Ascending aorta (tissue), 2 donors: ENCODE measurements around the gene HIRIP3. TPM values are rescaled to one million over a fixed set of nuclear protein-coding genes. Genes with fewer than 3 reads are reported as not detected.

Experiments
- DNase-seq, 2 donors: peaks; one replicate each; pipeline ENCODE4 v3.0.0-alpha.2; 2019; ENCODE audit warnings: low spot score in 2 of 2
- H3K27ac ChIP-seq, 2 donors: fragments of 200-600 bp; sonication (generic); one replicate each; pipeline ENCODE4 v1.5.1; 2016 to 2017; ENCODE audit warnings: mild to moderate bottlenecking in 1 of 2
- H3K27me3 ChIP-seq: fragments of 200-600 bp; sonication (generic); one replicate; pipeline ENCODE4 v1.5.1; 2017
- H3K36me3 ChIP-seq, 2 donors: fragments of 200-600 bp; sonication (generic); one replicate each; pipeline ENCODE4 v1.5.1; 2016
- H3K4me1 ChIP-seq, 2 donors: fragments of 200-600 bp; sonication (generic); one replicate each; pipeline ENCODE4 v1.5.1; 2016 to 2017; ENCODE audit warnings: mild to moderate bottlenecking in 1 of 2
- H3K4me3 ChIP-seq, 2 donors: fragments of 200-600 bp; sonication (generic); one replicate each; pipeline ENCODE4 v1.5.1; 2016 to 2017; ENCODE audit warnings: mild to moderate bottlenecking in 1 of 2
- H3K9me3 ChIP-seq, 2 donors: fragments of 200-600 bp; sonication (generic); one replicate each; pipeline ENCODE4 v1.5.1; 2016
- intact Hi-C: fragments of 100-400 bp; cut with DNase I; formaldehyde crosslinking; loops from one replicate; pipeline ENCODE4 v1.15.1; 2023
- total RNA-seq: library from RNA; depleted of rRNA; stranded (reverse); fragments of >200 nt; gene quantifications from one replicate; pipeline ENCODE4 v1.1.0, GENCODE V29; 2016
- TF ChIP-seq, protein P1 (sequence below), 3 experiments: fragments of 200-600 bp in 2 of 3; fragments of 450-650 bp in 1 of 3; sonication (generic) in 2 of 3; IDR thresholded peaks; one replicate each; pipeline ENCODE4 v1.5.1; 2016 to 2019; ENCODE audit warnings: antibody characterized with exemption in 3 of 3, mild to moderate bottlenecking in 1 of 3, moderate library complexity in 1 of 3

Gene HIRIP3
- total RNA-seq, 1 donor from 2014 or later, result 2.0 TPM

DNA sequence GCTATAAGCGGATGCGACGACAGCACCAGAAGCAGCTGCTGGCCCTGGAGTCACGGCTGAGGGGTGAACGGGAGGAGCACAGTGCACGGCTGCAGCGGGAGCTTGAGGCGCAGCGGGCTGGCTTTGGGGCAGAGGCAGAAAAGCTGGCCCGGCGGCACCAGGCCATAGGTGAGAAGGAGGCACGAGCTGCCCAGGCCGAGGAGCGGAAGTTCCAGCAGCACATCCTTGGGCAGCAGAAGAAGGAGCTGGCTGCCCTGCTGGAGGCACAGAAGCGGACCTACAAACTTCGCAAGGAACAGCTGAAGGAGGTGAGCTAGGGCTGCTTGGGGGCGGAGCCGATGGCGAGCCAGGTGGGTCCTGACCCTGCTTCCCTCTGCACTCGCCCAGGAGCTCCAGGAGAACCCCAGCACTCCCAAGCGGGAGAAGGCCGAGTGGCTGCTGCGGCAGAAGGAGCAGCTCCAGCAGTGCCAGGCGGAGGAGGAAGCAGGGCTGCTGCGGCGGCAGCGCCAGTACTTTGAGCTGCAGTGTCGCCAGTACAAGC is 10.1 kb downstream of the HIRIP3 start:
- peaks cover 86 to 100% of the 10 kb centered on the region in 2 donors for H3K36me3 ChIP-seq
- H3K27me3 ChIP-seq, result no peaks in the 10 kb centered on the region
- H3K9me3 ChIP-seq, result no peaks in the 10 kb centered on the region
- DNase-seq, result no peak
- TF ChIP-seq, protein P1, sequence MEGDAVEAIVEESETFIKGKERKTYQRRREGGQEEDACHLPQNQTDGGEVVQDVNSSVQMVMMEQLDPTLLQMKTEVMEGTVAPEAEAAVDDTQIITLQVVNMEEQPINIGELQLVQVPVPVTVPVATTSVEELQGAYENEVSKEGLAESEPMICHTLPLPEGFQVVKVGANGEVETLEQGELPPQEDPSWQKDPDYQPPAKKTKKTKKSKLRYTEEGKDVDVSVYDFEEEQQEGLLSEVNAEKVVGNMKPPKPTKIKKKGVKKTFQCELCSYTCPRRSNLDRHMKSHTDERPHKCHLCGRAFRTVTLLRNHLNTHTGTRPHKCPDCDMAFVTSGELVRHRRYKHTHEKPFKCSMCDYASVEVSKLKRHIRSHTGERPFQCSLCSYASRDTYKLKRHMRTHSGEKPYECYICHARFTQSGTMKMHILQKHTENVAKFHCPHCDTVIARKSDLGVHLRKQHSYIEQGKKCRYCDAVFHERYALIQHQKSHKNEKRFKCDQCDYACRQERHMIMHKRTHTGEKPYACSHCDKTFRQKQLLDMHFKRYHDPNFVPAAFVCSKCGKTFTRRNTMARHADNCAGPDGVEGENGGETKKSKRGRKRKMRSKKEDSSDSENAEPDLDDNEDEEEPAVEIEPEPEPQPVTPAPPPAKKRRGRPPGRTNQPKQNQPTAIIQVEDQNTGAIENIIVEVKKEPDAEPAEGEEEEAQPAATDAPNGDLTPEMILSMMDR (IDR thresholded peaks at IDR 0.05), result no peak
- H3K27ac ChIP-seq, result no peak overlapping the region
- H3K4me1 ChIP-seq, result no peaks in the 10 kb centered on the region
- no peak overlapping the region for H3K4me3 ChIP-seq
- intact Hi-C loops, result no loop called here

DNA sequence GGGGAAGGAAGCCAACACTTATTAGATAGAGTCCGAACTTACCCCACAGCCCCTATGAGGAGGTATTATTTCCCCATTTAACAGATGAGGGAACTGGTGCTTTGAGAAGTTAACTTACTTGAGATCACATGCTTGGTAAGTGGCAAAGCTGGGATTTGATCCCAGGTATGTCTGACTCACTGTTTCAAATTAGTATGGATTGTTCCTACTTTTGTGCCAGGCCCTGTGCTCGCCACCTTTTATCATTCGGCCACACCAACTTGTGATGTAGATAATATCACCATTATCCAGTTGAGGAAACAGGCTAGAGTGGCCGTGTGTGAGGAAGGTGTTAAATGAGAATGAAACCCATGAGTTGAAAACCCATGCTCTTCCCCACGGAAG is 10.7 kb downstream of the HIRIP3 start:
- Histone ChIP-seq H3K36me3 (peaks cover 89 to 100% of the 10 kb centered on the region in 2 donors), H3K9me3 (no peaks in the 10 kb centered on the region), H3K4me3 (no peak overlapping the region), H3K27ac (no peak overlapping the region), H3K27me3 (no peaks in the 10 kb centered on the region), H3K4me1 (no peaks in the 10 kb centered on the region)
- intact Hi-C loops, result no loop called here
- TF ChIP-seq, protein P1 (IDR thresholded peaks at IDR 0.05), result no peak
- no peak for DNase-seq

DNA sequence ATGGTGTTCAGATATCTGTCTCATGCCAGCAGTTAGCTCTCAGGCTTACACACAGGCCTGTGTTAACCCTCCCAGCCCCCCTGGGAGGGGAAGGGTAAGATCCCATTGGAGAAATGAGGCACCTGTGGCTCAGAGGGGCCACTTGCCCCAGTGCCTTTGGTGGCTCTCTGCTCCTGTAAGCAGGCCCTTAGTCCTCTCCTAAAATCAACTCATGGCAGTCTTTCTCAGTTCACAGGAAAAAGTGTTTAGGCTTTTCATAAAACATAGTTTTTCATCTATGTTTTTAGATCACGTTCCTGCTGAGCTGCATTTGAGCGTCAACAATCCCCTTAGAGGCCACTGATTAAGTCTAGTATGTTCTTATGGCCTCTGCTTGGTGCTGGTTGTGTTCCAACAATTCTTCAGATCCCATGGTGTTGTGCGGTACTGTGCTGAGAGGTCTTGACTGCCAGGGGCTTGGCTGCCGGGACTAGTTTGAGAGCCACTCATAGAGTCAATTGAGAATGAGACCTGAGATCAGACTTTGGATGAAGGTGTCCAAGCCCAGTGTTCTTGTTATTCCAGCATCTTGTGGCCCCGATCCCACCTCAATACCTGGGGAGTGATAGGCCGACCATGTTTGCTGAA is 11.2 kb downstream of the HIRIP3 start:
- DNase-seq, result no peak
- peaks cover 90 to 100% of the 10 kb centered on the region in 2 donors for H3K36me3 ChIP-seq

DNA sequence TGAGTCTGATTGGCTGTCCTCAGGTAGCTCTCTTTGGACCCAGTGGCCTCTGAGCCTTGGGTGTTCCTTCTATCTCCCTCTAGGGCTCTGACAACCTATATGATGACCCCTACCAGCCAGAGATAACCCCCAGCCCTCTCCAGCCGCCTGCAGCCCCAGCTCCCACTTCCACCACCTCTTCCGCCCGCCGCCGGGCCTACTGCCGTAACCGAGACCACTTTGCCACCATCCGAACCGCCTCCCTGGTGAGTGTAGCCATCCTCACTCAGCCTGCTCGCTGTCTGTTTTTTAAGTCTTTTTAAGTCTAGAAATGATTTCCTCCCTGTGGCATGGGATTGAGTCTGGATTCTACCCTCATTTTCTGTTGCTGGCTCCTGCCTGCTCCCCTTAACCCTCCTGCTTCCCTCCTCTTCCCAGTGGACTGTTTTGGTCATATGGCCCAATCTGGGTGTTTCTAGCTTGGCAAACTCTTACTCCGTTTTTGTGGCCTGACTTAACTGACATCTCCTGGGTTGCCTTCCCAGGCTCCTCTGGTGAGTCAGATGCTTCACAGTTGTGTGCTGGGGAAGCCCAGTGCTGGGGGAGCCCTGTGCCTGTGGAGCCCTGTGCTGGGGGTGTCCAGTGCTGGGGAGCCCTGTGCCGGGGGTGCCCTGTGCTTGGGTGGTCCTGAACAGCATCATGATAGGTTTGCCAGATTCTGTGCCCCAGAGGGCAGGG is 11.8 kb downstream of the HIRIP3 start:
- H3K36me3 ChIP-seq, result peaks cover 91 to 100% of the 10 kb centered on the region in 2 donors
- H3K4me1 ChIP-seq, result no peaks in the 10 kb centered on the region
- DNase-seq, result no peak
- intact Hi-C loops, result no loop called here
- no peak overlapping the region for H3K27ac ChIP-seq
- H3K27me3 ChIP-seq, result no peaks in the 10 kb centered on the region
- TF ChIP-seq, protein P1 (IDR thresholded peaks at IDR 0.05), result no peak
- no peak overlapping the region for H3K4me3 ChIP-seq
- H3K9me3 ChIP-seq, result no peaks in the 10 kb centered on the region

More for the DNA sequence above, 11.2 kb downstream of the HIRIP3 start:
- H3K4me3 ChIP-seq, result no peak overlapping the region
- intact Hi-C loops, result no loop called here
- H3K27ac ChIP-seq, result no peak overlapping the region
- H3K4me1 ChIP-seq, result no peaks in the 10 kb centered on the region
- no peaks in the 10 kb centered on the region for H3K9me3 ChIP-seq
- TF ChIP-seq, protein P1 (IDR thresholded peaks at IDR 0.05), result no peak
- H3K27me3 ChIP-seq, result no peaks in the 10 kb centered on the region

DNA sequence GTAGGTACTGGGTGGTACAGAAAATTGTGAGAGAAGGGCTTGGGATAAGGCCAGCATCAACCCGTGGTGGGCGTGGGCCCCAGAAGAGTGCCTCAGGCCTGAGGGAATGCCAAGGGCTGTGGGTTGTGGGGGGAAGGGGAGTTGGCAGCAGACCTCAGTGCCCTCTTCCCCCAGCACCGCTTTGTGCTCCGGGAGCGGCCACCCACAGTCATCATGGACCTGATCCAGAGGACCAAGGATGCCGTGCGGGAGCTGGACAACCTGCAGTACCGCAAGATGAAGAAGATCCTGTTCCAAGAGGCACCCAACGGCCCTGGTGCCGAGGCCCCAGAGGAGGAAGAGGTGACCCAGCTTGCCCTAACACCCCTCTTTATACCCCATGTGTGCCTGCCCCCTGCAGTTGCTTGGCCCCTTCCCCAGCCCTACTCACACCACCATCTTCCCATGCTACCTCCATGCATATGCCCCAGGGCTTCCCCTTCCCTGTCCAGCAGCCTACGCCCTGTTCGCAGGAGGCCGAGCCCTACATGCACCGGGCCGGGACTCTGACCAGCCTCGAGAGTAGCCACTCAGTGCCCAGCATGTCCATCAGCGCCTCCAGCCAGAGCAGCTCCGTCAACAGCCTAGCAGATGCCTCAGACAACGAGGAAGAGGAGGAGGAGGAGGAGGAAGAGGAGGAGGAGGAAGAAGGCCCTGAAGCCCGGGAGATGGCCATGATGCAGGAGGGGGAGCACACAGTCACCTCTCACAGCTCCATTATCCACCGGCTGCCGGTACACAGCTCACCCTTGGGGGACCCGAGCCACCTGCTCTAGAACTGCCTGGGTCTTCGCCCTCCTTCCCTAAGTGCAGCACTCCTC is 12.6 kb downstream of the HIRIP3 start:
- Histone ChIP-seq H3K27me3 (no peaks in the 10 kb centered on the region), H3K4me1 (no peaks in the 10 kb centered on the region), H3K4me3 (no peak overlapping the region), H3K36me3 (peaks cover 88 to 100% of the 10 kb centered on the region in 2 donors), H3K9me3 (no peaks in the 10 kb centered on the region), H3K27ac (no peak overlapping the region)
- DNase-seq, result no peak
- TF ChIP-seq, protein P1 (IDR thresholded peaks at IDR 0.05), result no peak
- intact Hi-C loops, result no loop called here
